ENCODE measurements around the gene CHD6.

- TF ChIP-seq EZH2 (IDR thresholded peaks at IDR 0.05; ENCODE audit: borderline replicate concordance, low read depth, low read length, poor library complexity, severe bottlenecking): no peak
- no peak for TF ChIP-seq CTCF (conservative IDR thresholded peaks at IDR 0.05; ENCODE audit: low read depth, low read length)
Measured at GRCh38 chr20:41353530-41353929, 264.6 kb downstream of the CHD6 start.

Data from A673 (cell line).